HepG2 (cell line): ENCODE data around the gene NTPCR. TPM values are rescaled to one million over a fixed set of nuclear protein-coding genes. Genes with fewer than 3 reads are reported as not detected.

ENCODE experiments used
- ATAC-seq: fragments of 200-7000 bp; cut with Tn5 transposase; 3 replicates; pipeline ENCODE4 v1.9.1; 2020; ENCODE audit warnings: mild to moderate bottlenecking, moderate library complexity
- BruUV-seq: library from RNA; stranded (reverse); fragments of 400-500 nt; replicated peaks from 2 replicates; lab custom pipeline; 2021; lab: Mats Ljungman, UMichigan
- CTCF ChIA-PET: fragments of 300-600 bp; formaldehyde crosslinking; extraction: SDS; loops from one replicate; lab custom pipeline; 2021; ENCODE audit warnings: low total read pairs, inconsistent platforms, low intra/inter-chr PET ratio; lab: Yijun Ruan, JAX
- POLR2A ChIA-PET: fragments of 350-600 bp; sonication (Branson Sonifier 250); formaldehyde crosslinking; loops from one replicate; lab custom pipeline; 2020; ENCODE audit warnings: antibody characterized with exemption, inconsistent platforms; lab: Yijun Ruan, JAX
- DNase-seq: peaks from one replicate; pipeline ENCODE4 v3.0.0-alpha.2; 2015; ENCODE audit warnings: low spot score
- FAIRE-seq: peaks from 3 replicates; lab custom pipeline; 2011; peaks lifted over from hg19 to GRCh38; lab: Jason Lieb, UNC
- H2AFZ ChIP-seq: one replicate; pipeline ENCODE4 v1.6.1; 2011; ENCODE audit warnings: low read length, inconsistent platforms
- H3K27ac ChIP-seq: fragments of 300-600 bp; 3 replicates; pipeline ENCODE4 v1.8.0; 2011; ENCODE audit warnings: mixed run types, mild to moderate bottlenecking, mixed read lengths, low read length, inconsistent platforms; ENCODE audit not compliant: insufficient read depth; ENCODE audit errors: extremely low read length
- H3K27me3 ChIP-seq, 2 experiments: fragments of 200-600 bp in 1 of 2; 2 replicates in 1 of 2; 3 replicates in 1 of 2; pipeline versions ENCODE4 v1.6.0 to v1.8.0; 2011; ENCODE audit warnings: low read length in 2 of 2, mild to moderate bottlenecking in 2 of 2, moderate library complexity in 2 of 2, inconsistent platforms in 1 of 2; ENCODE audit not compliant: insufficient read depth in 2 of 2, control insufficient read depth in 1 of 2
- H3K36me3 ChIP-seq, 2 experiments: fragments of 200-600 bp in 1 of 2; replicated peaks in 1 of 2; 2 replicates in 1 of 2; 3 replicates in 1 of 2; pipeline versions ENCODE4 v1.5.1 to v1.8.0; 2011; ENCODE audit warnings: low read length in 2 of 2, inconsistent platforms in 1 of 2; ENCODE audit not compliant: insufficient read depth in 2 of 2, control insufficient read depth in 1 of 2
- H3K4me1 ChIP-seq: 2 replicates; pipeline ENCODE4 v1.5.1; 2012; ENCODE audit warnings: low read length, inconsistent platforms; ENCODE audit not compliant: insufficient read depth
- H3K4me2 ChIP-seq: 2 replicates; pipeline ENCODE4 v1.6.0; 2011; ENCODE audit warnings: low read depth, low read length, inconsistent platforms
- H3K4me3 ChIP-seq, 3 experiments: fragments of 200-600 bp in 1 of 3; sonication (generic), shearing (Covaris generic) in 1 of 3; replicated peaks in 1 of 3; 2 replicates each; pipeline ENCODE4 v1.5.1; 2011 to 2016; ENCODE audit warnings: low read length in 3 of 3, inconsistent platforms in 2 of 3, low read depth in 2 of 3, mild to moderate bottlenecking in 2 of 3, control low read depth in 1 of 3, mixed read lengths in 1 of 3; ENCODE audit not compliant: insufficient read depth in 1 of 3
- H3K79me2 ChIP-seq: one replicate; pipeline ENCODE4 v1.6.1; 2011; ENCODE audit warnings: low read length, inconsistent platforms; ENCODE audit not compliant: insufficient read depth
- H3K9ac ChIP-seq: 2 replicates; pipeline ENCODE4 v1.6.0; 2011; ENCODE audit warnings: mild to moderate bottlenecking, low read depth, low read length, inconsistent platforms; ENCODE audit not compliant: insufficient read depth
- H3K9me3 ChIP-seq: 2 replicates; pipeline ENCODE4 v1.5.1; 2012; ENCODE audit warnings: mild to moderate bottlenecking, low read length
- H4K20me1 ChIP-seq: 2 replicates; pipeline ENCODE4 v1.6.0; 2011; ENCODE audit warnings: inconsistent platforms, mild to moderate bottlenecking, low read length, moderate library complexity; ENCODE audit not compliant: insufficient read depth
- DMTF1 ChIP-seq: sonication (generic); formaldehyde crosslinking; IDR thresholded peaks from 2 replicates; pipeline ENCODE4 v1.4.0; 2020; ENCODE audit warnings: mild to moderate bottlenecking, missing genetic modification reagents
- GMEB1 ChIP-seq: sonication (generic); formaldehyde crosslinking; IDR thresholded peaks from 2 replicates; pipeline ENCODE4 v1.5.1; 2020; ENCODE audit warnings: missing genetic modification reagents, mild to moderate bottlenecking, borderline replicate concordance
- NR2F6 ChIP-seq, 2 experiments: IDR thresholded peaks; 2 replicates each; pipeline ENCODE4 v1.6.1; 2016; ENCODE audit warnings: antibody characterized with exemption in 1 of 2, mild to moderate bottlenecking in 1 of 2
- SIN3B ChIP-seq: fragments of 150-350 bp; IDR thresholded peaks from 2 replicates; pipeline ENCODE4 v1.6.1; 2014; ENCODE audit warnings: low read length
- SRSF1 ChIP-seq: fragments of 200-400 bp; formaldehyde crosslinking; optimal IDR thresholded peaks from 2 replicates; pipeline ENCODE3; 2017; ENCODE audit warnings: mild to moderate bottlenecking, low read depth, low read length, moderate library complexity
- TAF1 ChIP-seq: sonication (generic); formaldehyde crosslinking; IDR thresholded peaks from 2 replicates; pipeline ENCODE4 v1.4.0; 2020; ENCODE audit warnings: missing genetic modification reagents
- ZBTB8A ChIP-seq: sonication (generic); formaldehyde crosslinking; IDR thresholded peaks from 2 replicates; pipeline ENCODE4 v1.4.0; 2020; ENCODE audit warnings: mild to moderate bottlenecking, low read depth, missing genetic modification reagents, borderline replicate concordance
- ZNF652 ChIP-seq: IDR thresholded peaks from 2 replicates; pipeline ENCODE4 v1.6.1; 2016; ENCODE audit warnings: low read depth, borderline replicate concordance
- ZNF784 ChIP-seq: sonication (generic); formaldehyde crosslinking; IDR thresholded peaks from 2 replicates; pipeline ENCODE4 v1.5.1; 2020; ENCODE audit warnings: missing genetic modification reagents, mild to moderate bottlenecking, borderline replicate concordance
- WGBS: methylation state at CpG from one replicate; pipeline ENCODE4 v1.1.6; 2017; ENCODE audit warnings: low lambda C conversion rate; 5-methylcytosine and 5-hydroxymethylcytosine counted together
- in situ Hi-C: cut with HindIII; loops from 2 replicates; pipeline ENCODE4 v1.10.0; 2017; ENCODE audit warnings: low pct_unique_long_range_greater_than_20kb; ENCODE audit not compliant: extremely low pct_ligation_motif_present
- intact Hi-C: fragments of 100-400 bp; cut with micrococcal nuclease; formaldehyde crosslinking; loops from one replicate; pipeline ENCODE4 v1.10.0; 2022; ENCODE audit not compliant: unreplicated experiment
- polyA plus RNA-seq, 8 experiments: library from polyadenylated mRNA; depleted of rRNA in 3 of 8; stranded (reverse) in 7 of 8; unstranded in 1 of 8; fragments of >200 nt; fragmentation: Illumina TruSeq in 4 of 8; extraction: Trizol in 4 of 8; gene quantifications; 2 replicates each; pipeline versions ENCODE4 v1.2.1 to v1.2.3, GENCODE V29; 2011 to 2016; ENCODE audit warnings: low read depth in 4 of 8, missing spikeins in 1 of 8, mixed read lengths in 1 of 8; ENCODE audit not compliant: insufficient read depth in 1 of 8
- total RNA-seq, 5 experiments: library from RNA; depleted of rRNA; stranded (reverse); fragments of >200 nt; fragmentation: Illumina TruSeq; extraction: Trizol; gene quantifications; 2 replicates each; pipeline ENCODE4 v1.2.3, GENCODE V29; 2016; ENCODE audit warnings: low read depth in 1 of 5

Gene NTPCR
- total and polyA plus RNA-seq, 2 of the 13 experiments (the other 11 are each of a cell fraction or from before 2014, with no cell fraction given), result 11.7 to 47.0 TPM

GRCh38 chr1:232943679-232944252 lies 6.6 kb upstream of the NTPCR start:
- BruUV-seq, result no TSS peak
- TF ChIP-seq GMEB1 (no peak), DMTF1 (no peak), ZBTB8A (CRISPR knock-in tag) (no peak), TAF1 (CRISPR knock-in tag) (no peak), ZNF652 (CRISPR knock-in tag) (no peak), SRSF1 (no peak), NR2F6 (IDR thresholded peaks at IDR 0.05) (no peak), NR2F6 (CRISPR knock-in tag; IDR thresholded peaks at IDR 0.05) (no peak), ZNF784 (CRISPR knock-in tag) (no peak), SIN3B (no peak)
- peaks cover 0 to 5% of the 10 kb centered on the region in 2 experiments; a peak in 2 of 5 replicates for H3K27me3 ChIP-seq
- no peak overlapping the region for H3K27ac ChIP-seq
- in situ Hi-C loops, result no loop called here
- intact Hi-C loops, result no loop called here
- CTCF ChIA-PET, result no interaction called here
- H3K36me3 ChIP-seq, result no peaks in the 10 kb centered on the region
- 3% methylated on average over 7 of the region's 9 CpGs for WGBS
- H3K4me2 ChIP-seq, result no peak overlapping the region
- peak overlapping the region; percentile 36 for H2AFZ ChIP-seq
- no peaks in the 10 kb centered on the region for H3K4me1 ChIP-seq
- H3K9me3 ChIP-seq, result no peaks in the 10 kb centered on the region
- POLR2A ChIA-PET, result no interaction called here
- no peak overlapping the region for H3K9ac ChIP-seq
- no peak for FAIRE-seq
- H3K79me2 ChIP-seq, result no peaks in the 10 kb centered on the region
- ATAC-seq, result no peak
- H3K4me3 ChIP-seq, result no peak overlapping the region
- H4K20me1 ChIP-seq, result no peaks in the 10 kb centered on the region
- DNase-seq, result no peak
